WTC11 (cell line): ENCODE results near the gene PMF1. TPM values are rescaled to one million over a fixed set of nuclear protein-coding genes. Genes with fewer than 3 reads are reported as not detected.

Experiments
- ATAC-seq: fragments of 200-7000 bp; cut with Tn5 transposase; 2 replicates; pipeline ENCODE4 v1.10.0; 2021; ENCODE audit warnings: mild to moderate bottlenecking, moderate library complexity
- CTCF ChIA-PET: fragments of 300-600 bp; sonication (Branson Sonifier 250); formaldehyde crosslinking; loops from one replicate; lab custom pipeline; 2021; ENCODE audit warnings: antibody characterized with exemption; lab: Charles Lee
- POLR2A ChIA-PET: fragments of 350-600 bp; sonication (Branson Sonifier 250); formaldehyde crosslinking; loops from one replicate; lab custom pipeline; 2021; ENCODE audit warnings: antibody characterized with exemption; lab: Charles Lee
- DNase-seq: peaks from one replicate; pipeline ENCODE4 v3.0.0; 2021; ENCODE audit warnings: low spot score
- H3K27ac Mint-ChIP-seq: 2 replicates; pipeline ENCODE4 v1.8.0; 2021; ENCODE audit warnings: mixed read lengths
- H3K27me3 Mint-ChIP-seq: 2 replicates; pipeline ENCODE4 v1.8.0; 2021; ENCODE audit warnings: low read depth, mild to moderate bottlenecking, moderate library complexity, mixed read lengths
- H3K36me3 Mint-ChIP-seq: 2 replicates; pipeline ENCODE4 v1.8.0; 2021; ENCODE audit warnings: mixed read lengths
- H3K4me1 Mint-ChIP-seq: 2 replicates; pipeline ENCODE4 v1.8.0; 2022; ENCODE audit warnings: mixed read lengths
- H3K4me3 Mint-ChIP-seq: 2 replicates; pipeline ENCODE4 v1.8.0; 2021; ENCODE audit warnings: mild to moderate bottlenecking, moderate library complexity, mixed read lengths
- H3K9me3 Mint-ChIP-seq: 2 replicates; pipeline ENCODE4 v1.8.0; 2021; ENCODE audit warnings: mixed read lengths
- ATF1 ChIP-seq: sonication (generic); formaldehyde crosslinking; IDR thresholded peaks from 2 replicates; pipeline ENCODE4 v1.8.1; 2023; ENCODE audit warnings: mild to moderate bottlenecking, moderate library complexity, missing genetic modification reagents
- CREB1 ChIP-seq: sonication (generic); formaldehyde crosslinking; IDR thresholded peaks from 2 replicates; pipeline ENCODE4 v1.8.0; 2023; ENCODE audit warnings: mild to moderate bottlenecking, missing genetic modification reagents
- ESRRA ChIP-seq: sonication (generic); formaldehyde crosslinking; IDR thresholded peaks from 2 replicates; pipeline ENCODE4 v1.8.1; 2022; ENCODE audit warnings: mild to moderate bottlenecking, missing genetic modification reagents, borderline replicate concordance
- ETV6 ChIP-seq: sonication (generic); formaldehyde crosslinking; IDR thresholded peaks from 2 replicates; pipeline ENCODE4 v1.8.1; 2022; ENCODE audit warnings: mild to moderate bottlenecking, missing genetic modification reagents
- FOXK1 ChIP-seq: sonication (generic); formaldehyde crosslinking; IDR thresholded peaks from 2 replicates; pipeline ENCODE4 v1.8.0; 2022; ENCODE audit warnings: mild to moderate bottlenecking, moderate library complexity, missing genetic modification reagents
- GTF2I ChIP-seq: fragments of 250-450 bp; sonication (Bioruptor Pico); conservative IDR thresholded peaks from 2 replicates; pipeline ENCODE4 v1.4.0; 2021; ENCODE audit warnings: mild to moderate bottlenecking
- IRF2 ChIP-seq: sonication (generic); formaldehyde crosslinking; IDR thresholded peaks from 2 replicates; pipeline ENCODE4 v1.8.0; 2022; ENCODE audit warnings: low read depth, missing genetic modification reagents, borderline replicate concordance
- JAZF1 ChIP-seq: fragments of 250-450 bp; sonication (Bioruptor Pico); IDR thresholded peaks from 2 replicates; pipeline ENCODE4 v1.9.0; 2021; ENCODE audit warnings: moderate library complexity, mild to moderate bottlenecking, inconsistent platforms
- KAT7 ChIP-seq: sonication (generic); formaldehyde crosslinking; IDR thresholded peaks from 2 replicates; pipeline ENCODE4 v1.8.1; 2023; ENCODE audit warnings: missing genetic modification reagents, mild to moderate bottlenecking, borderline replicate concordance
- NFATC4 ChIP-seq: fragments of 250-450 bp; sonication (Bioruptor Pico); IDR thresholded peaks from 2 replicates; pipeline ENCODE4 v1.9.0; 2021; ENCODE audit warnings: mild to moderate bottlenecking
- NFYB ChIP-seq: sonication (generic); formaldehyde crosslinking; conservative IDR thresholded peaks from 2 replicates; pipeline ENCODE4 v1.8.0; 2022; ENCODE audit warnings: low read depth, missing genetic modification reagents
- NR3C1 ChIP-seq: sonication (generic); formaldehyde crosslinking; conservative IDR thresholded peaks from 2 replicates; pipeline ENCODE4 v1.8.1; 2023; ENCODE audit warnings: low read depth, mild to moderate bottlenecking, missing genetic modification reagents
- OVOL2 ChIP-seq: fragments of 250-450 bp; sonication (Bioruptor Pico); IDR thresholded peaks from 2 replicates; pipeline ENCODE4 v1.9.0; 2021; ENCODE audit warnings: mild to moderate bottlenecking, borderline replicate concordance
- RORB ChIP-seq: fragments of 250-450 bp; sonication (Bioruptor Pico); IDR thresholded peaks from 2 replicates; pipeline ENCODE4 v1.9.0; 2021; ENCODE audit warnings: mild to moderate bottlenecking
- SMAD3 ChIP-seq: sonication (generic); formaldehyde crosslinking; IDR thresholded peaks from 2 replicates; pipeline ENCODE4 v1.8.0; 2022; ENCODE audit warnings: missing genetic modification reagents, mild to moderate bottlenecking, borderline replicate concordance
- SMAD4 ChIP-seq: sonication (generic); formaldehyde crosslinking; IDR thresholded peaks from 2 replicates; pipeline ENCODE4 v1.8.0; 2022; ENCODE audit warnings: mild to moderate bottlenecking, missing genetic modification reagents
- SP1 ChIP-seq: sonication (generic); formaldehyde crosslinking; conservative IDR thresholded peaks from 2 replicates; pipeline ENCODE4 v1.8.1; 2022; ENCODE audit warnings: missing genetic modification reagents
- TP53 ChIP-seq: sonication (generic); formaldehyde crosslinking; IDR thresholded peaks from 2 replicates; pipeline ENCODE4 v1.8.1; 2023; ENCODE audit warnings: mild to moderate bottlenecking, missing genetic modification reagents
- ZNF121 ChIP-seq: sonication (generic); formaldehyde crosslinking; IDR thresholded peaks from 2 replicates; pipeline ENCODE4 v1.8.0; 2023; ENCODE audit warnings: missing genetic modification reagents
- ZNF263 ChIP-seq: sonication (generic); formaldehyde crosslinking; IDR thresholded peaks from 2 replicates; pipeline ENCODE4 v1.8.1; 2022; ENCODE audit warnings: low read depth, mild to moderate bottlenecking, moderate library complexity, missing genetic modification reagents
- ZNF671 ChIP-seq: fragments of 250-450 bp; sonication (Bioruptor Pico); IDR thresholded peaks from 2 replicates; pipeline ENCODE4 v1.8.0; 2021; ENCODE audit warnings: mild to moderate bottlenecking
- total RNA-seq: library from RNA; stranded (reverse); gene quantifications from 3 replicates; pipeline ENCODE4 v1.2.3, GENCODE V29; 2021
- TF ChIP-seq, protein P1 (sequence below): sonication (generic); formaldehyde crosslinking; IDR thresholded peaks from 2 replicates; pipeline ENCODE4 v1.8.0; 2022; ENCODE audit warnings: mild to moderate bottlenecking, missing genetic modification reagents
- TF ChIP-seq, protein P2 (sequence below): sonication (generic); formaldehyde crosslinking; IDR thresholded peaks from 2 replicates; pipeline ENCODE4 v1.8.0; 2022; ENCODE audit warnings: mild to moderate bottlenecking, missing genetic modification reagents
- TF ChIP-seq, protein P3 (sequence below): fragments of 250-450 bp; sonication (Bioruptor Pico); IDR thresholded peaks from 2 replicates; pipeline ENCODE4 v1.9.0; 2021; ENCODE audit warnings: mild to moderate bottlenecking
- TF ChIP-seq, protein P4 (sequence below): sonication (generic); formaldehyde crosslinking; IDR thresholded peaks from 2 replicates; pipeline ENCODE4 v1.8.1; 2023; ENCODE audit warnings: mild to moderate bottlenecking, missing genetic modification reagents, borderline replicate concordance
- TF ChIP-seq, protein P5 (sequence below): sonication (generic); formaldehyde crosslinking; IDR thresholded peaks from 2 replicates; pipeline ENCODE4 v1.8.1; 2023; ENCODE audit warnings: mild to moderate bottlenecking, moderate library complexity, missing genetic modification reagents
- TF ChIP-seq, protein P6 (sequence below): sonication (generic); formaldehyde crosslinking; IDR thresholded peaks from 2 replicates; pipeline ENCODE4 v1.8.1; 2022; ENCODE audit warnings: mild to moderate bottlenecking, moderate library complexity, missing genetic modification reagents

PMF1 gene
- total RNA-seq, 1 experiment from 2014 or later: 129 TPM

DNA sequence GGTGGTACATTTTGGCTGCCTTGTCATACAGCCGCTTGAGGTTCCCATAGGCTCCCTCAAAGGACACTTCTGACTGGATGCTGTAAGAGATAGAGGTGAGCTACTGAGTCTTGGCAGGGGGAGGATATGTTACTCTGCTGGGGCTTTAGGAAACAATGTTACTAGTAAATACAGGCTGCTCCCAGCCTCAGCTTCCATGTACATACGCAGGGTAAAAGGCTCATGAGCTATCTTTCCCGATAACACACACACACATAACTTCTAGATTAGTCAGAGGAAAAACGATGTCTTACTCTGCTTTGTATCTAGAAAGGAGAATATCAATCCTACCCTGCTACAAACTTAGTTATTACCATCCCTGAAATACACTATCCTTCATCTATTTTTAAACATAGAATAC, 55.5 kb downstream of the PMF1 start (continued):
- TF ChIP-seq, protein P1, sequence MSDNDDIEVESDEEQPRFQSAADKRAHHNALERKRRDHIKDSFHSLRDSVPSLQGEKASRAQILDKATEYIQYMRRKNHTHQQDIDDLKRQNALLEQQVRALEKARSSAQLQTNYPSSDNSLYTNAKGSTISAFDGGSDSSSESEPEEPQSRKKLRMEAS (CRISPR knock-in tag): no peak
- TF ChIP-seq ETV6: no peak
- TF ChIP-seq, all 79 proteins: peak for 0

DNA sequence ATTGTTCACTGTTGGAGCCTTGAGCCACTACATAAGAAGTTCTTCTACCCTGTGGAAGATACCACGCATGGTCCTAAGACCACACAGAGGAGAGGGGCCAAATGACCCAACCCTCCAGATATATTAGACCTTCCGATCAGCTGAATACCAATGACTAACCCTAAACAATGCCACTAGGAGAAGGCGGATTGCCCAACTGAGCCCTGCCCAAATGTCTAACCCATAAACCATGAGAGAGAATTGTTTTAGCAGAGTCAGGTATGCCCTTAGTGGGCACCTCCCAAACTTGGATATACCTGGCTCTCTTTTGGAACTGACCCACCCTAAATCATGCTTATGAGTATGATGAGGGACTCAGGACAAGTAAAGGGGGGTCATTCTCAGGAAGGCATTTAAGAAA, 57.5 kb downstream of the PMF1 start:
- CTCF ChIA-PET: no interaction called here

DNA sequence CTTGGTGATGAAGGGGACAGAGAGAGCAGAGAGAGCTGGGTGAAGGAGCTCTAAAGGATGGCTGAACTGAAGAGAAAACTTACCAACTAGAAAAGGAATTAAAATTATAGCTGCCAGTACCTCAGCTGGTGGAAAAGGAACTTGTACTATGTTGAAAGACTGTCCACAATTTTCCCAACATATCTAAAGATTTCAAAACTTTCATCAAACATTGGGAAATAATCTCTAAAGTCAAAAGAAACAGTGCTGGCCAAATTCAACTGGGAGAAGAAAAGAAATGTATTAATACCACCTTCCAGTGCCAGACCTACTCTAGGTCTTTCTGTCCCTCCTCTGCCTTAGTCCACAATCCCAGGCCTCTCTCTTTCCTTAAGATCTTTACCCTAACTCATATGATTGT, 63.7 kb downstream of the PMF1 start:
- Mint-ChIP-seq H3K36me3 (peaks cover 71% of the 10 kb centered on the region), H3K4me3 (no peak overlapping the region)
- TF ChIP-seq TP53 (no peak), KAT7 (CRISPR knock-in tag) (no peak), ESRRA (CRISPR knock-in tag) (no peak), IRF2 (CRISPR knock-in tag) (no peak), NR3C1 (no peak), ZNF263 (CRISPR knock-in tag) (no peak), ATF1 (CRISPR knock-in tag) (no peak), RORB (CRISPR knock-in tag) (no peak), GTF2I (no peak), ZNF671 (no peak), NFATC4 (CRISPR knock-in tag) (no peak), SP1 (CRISPR knock-in tag) (no peak)
- TF ChIP-seq, protein P1 (CRISPR knock-in tag): no peak
- TF ChIP-seq, protein P2, sequence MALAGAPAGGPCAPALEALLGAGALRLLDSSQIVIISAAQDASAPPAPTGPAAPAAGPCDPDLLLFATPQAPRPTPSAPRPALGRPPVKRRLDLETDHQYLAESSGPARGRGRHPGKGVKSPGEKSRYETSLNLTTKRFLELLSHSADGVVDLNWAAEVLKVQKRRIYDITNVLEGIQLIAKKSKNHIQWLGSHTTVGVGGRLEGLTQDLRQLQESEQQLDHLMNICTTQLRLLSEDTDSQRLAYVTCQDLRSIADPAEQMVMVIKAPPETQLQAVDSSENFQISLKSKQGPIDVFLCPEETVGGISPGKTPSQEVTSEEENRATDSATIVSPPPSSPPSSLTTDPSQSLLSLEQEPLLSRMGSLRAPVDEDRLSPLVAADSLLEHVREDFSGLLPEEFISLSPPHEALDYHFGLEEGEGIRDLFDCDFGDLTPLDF: no peak

More for the DNA sequence above, 57.5 kb downstream of the PMF1 start:
- Mint-ChIP-seq H3K36me3 (peaks cover 79% of the 10 kb centered on the region), H3K27me3 (no peaks in the 10 kb centered on the region), H3K4me1 (no peaks in the 10 kb centered on the region), H3K27ac (no peak overlapping the region), H3K4me3 (no peak overlapping the region), H3K9me3 (no peaks in the 10 kb centered on the region)
- DNase-seq (no peak), ATAC-seq (no peak)
- TF ChIP-seq, protein P3, sequence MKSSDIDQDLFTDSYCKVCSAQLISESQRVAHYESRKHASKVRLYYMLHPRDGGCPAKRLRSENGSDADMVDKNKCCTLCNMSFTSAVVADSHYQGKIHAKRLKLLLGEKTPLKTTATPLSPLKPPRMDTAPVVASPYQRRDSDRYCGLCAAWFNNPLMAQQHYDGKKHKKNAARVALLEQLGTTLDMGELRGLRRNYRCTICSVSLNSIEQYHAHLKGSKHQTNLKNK (CRISPR knock-in tag): no peak
- no peak for TF ChIP-seq NFYB (CRISPR knock-in tag)
- TF ChIP-seq SMAD4 (CRISPR knock-in tag): no peak
- no peak for TF ChIP-seq NR3C1
- TF ChIP-seq FOXK1: no peak
- TF ChIP-seq ATF1 (CRISPR knock-in tag): no peak
- no peak for TF ChIP-seq ESRRA (CRISPR knock-in tag)
- TF ChIP-seq SMAD3 (CRISPR knock-in tag): no peak
- TF ChIP-seq TP53: no peak
- no peak for TF ChIP-seq ZNF121 (CRISPR knock-in tag)
- no peak for TF ChIP-seq KAT7 (CRISPR knock-in tag)
- TF ChIP-seq, protein P4, sequence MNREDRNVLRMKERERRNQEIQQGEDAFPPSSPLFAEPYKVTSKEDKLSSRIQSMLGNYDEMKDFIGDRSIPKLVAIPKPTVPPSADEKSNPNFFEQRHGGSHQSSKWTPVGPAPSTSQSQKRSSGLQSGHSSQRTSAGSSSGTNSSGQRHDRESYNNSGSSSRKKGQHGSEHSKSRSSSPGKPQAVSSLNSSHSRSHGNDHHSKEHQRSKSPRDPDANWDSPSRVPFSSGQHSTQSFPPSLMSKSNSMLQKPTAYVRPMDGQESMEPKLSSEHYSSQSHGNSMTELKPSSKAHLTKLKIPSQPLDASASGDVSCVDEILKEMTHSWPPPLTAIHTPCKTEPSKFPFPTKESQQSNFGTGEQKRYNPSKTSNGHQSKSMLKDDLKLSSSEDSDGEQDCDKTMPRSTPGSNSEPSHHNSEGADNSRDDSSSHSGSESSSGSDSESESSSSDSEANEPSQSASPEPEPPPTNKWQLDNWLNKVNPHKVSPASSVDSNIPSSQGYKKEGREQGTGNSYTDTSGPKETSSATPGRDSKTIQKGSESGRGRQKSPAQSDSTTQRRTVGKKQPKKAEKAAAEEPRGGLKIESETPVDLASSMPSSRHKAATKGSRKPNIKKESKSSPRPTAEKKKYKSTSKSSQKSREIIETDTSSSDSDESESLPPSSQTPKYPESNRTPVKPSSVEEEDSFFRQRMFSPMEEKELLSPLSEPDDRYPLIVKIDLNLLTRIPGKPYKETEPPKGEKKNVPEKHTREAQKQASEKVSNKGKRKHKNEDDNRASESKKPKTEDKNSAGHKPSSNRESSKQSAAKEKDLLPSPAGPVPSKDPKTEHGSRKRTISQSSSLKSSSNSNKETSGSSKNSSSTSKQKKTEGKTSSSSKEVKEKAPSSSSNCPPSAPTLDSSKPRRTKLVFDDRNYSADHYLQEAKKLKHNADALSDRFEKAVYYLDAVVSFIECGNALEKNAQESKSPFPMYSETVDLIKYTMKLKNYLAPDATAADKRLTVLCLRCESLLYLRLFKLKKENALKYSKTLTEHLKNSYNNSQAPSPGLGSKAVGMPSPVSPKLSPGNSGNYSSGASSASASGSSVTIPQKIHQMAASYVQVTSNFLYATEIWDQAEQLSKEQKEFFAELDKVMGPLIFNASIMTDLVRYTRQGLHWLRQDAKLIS (CRISPR knock-in tag): no peak
- TF ChIP-seq, protein P5, sequence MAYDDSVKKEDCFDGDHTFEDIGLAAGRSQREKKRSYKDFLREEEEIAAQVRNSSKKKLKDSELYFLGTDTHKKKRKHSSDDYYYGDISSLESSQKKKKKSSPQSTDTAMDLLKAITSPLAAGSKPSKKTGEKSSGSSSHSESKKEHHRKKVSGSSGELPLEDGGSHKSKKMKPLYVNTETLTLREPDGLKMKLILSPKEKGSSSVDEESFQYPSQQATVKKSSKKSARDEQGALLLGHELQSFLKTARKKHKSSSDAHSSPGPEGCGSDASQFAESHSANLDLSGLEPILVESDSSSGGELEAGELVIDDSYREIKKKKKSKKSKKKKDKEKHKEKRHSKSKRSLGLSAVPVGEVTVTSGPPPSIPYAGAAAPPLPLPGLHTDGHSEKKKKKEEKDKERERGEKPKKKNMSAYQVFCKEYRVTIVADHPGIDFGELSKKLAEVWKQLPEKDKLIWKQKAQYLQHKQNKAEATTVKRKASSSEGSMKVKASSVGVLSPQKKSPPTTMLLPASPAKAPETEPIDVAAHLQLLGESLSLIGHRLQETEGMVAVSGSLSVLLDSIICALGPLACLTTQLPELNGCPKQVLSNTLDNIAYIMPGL: no peak
- TF ChIP-seq JAZF1 (CRISPR knock-in tag): no peak
- TF ChIP-seq, protein P6, sequence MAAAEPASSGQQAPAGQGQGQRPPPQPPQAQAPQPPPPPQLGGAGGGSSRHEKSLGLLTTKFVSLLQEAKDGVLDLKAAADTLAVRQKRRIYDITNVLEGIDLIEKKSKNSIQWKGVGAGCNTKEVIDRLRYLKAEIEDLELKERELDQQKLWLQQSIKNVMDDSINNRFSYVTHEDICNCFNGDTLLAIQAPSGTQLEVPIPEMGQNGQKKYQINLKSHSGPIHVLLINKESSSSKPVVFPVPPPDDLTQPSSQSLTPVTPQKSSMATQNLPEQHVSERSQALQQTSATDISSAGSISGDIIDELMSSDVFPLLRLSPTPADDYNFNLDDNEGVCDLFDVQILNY: no peak
- no peak for TF ChIP-seq OVOL2 (CRISPR knock-in tag)
- no peak for TF ChIP-seq CREB1 (CRISPR knock-in tag)
- TF ChIP-seq, protein P1 (CRISPR knock-in tag): no peak
- POLR2A ChIA-PET: no interaction called here

More for the DNA sequence above, 63.7 kb downstream of the PMF1 start:
- no peak overlapping the region for H3K27ac Mint-ChIP-seq
- CTCF ChIA-PET: no interaction called here
- no peaks in the 10 kb centered on the region for H3K27me3 Mint-ChIP-seq
- no peak for ATAC-seq
- POLR2A ChIA-PET: no interaction called here
- H3K4me1 Mint-ChIP-seq: peaks cover 7% of the 10 kb centered on the region
- no peaks in the 10 kb centered on the region for H3K9me3 Mint-ChIP-seq
- DNase-seq: no peak
